Measurements from ENCODE around the gene INAVA. TPM values are rescaled to one million over a fixed set of nuclear protein-coding genes. Genes with fewer than 3 reads are reported as not detected.
A peak's percentile ranks its signal among the peaks of the same experiment; 100 is the strongest.

Gene INAVA
- total and polyA plus RNA-seq, 2 donors from 2014 or later: 22.1 to 48.8 TPM

DNA sequence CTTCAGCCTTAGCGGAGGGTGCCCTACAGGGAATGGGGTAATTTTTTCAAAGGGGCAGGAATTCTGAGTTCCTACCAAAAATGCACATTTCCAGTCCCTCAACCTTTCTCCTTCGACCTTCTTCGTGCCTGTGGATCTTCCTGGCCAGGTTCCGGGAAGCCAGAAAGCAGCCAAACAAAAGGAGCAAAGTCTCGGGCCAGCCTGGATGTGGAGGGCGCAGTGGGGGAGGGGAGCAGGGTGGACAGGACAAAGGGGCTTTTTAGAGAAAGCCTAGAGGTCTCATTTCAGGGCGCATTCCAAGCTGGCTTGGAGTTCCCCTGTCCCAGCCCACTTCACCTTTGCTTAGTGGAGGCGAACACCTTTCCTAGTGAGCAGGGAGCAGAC, 2.9 kb upstream of the INAVA start:
- intact Hi-C loops (cut with DNase I): no loop called here
- FAIRE-seq (no peak), DNase-seq (peak in 4 of 5 donors; percentile 64 to 73 (median 72))
- H3K9me3 ChIP-seq (ENCODE audit: control insufficient read depth in 2 of 3, insufficient read depth in 1 of 3, low read length in 3 of 3): no peaks in the 10 kb centered on the region
- peak overlapping the region; percentile 53 to 68 (median 66) for H3K4me3 ChIP-seq (ENCODE audit: low read length in 3 of 3)
- TF ChIP-seq, protein P1, sequence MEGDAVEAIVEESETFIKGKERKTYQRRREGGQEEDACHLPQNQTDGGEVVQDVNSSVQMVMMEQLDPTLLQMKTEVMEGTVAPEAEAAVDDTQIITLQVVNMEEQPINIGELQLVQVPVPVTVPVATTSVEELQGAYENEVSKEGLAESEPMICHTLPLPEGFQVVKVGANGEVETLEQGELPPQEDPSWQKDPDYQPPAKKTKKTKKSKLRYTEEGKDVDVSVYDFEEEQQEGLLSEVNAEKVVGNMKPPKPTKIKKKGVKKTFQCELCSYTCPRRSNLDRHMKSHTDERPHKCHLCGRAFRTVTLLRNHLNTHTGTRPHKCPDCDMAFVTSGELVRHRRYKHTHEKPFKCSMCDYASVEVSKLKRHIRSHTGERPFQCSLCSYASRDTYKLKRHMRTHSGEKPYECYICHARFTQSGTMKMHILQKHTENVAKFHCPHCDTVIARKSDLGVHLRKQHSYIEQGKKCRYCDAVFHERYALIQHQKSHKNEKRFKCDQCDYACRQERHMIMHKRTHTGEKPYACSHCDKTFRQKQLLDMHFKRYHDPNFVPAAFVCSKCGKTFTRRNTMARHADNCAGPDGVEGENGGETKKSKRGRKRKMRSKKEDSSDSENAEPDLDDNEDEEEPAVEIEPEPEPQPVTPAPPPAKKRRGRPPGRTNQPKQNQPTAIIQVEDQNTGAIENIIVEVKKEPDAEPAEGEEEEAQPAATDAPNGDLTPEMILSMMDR (IDR thresholded peaks at IDR 0.05; ENCODE audit: borderline replicate concordance, extremely low read depth, insufficient read depth): no peak
- H3K27me3 ChIP-seq (ENCODE audit: control insufficient read depth, insufficient read depth, low read length): no peaks in the 10 kb centered on the region
- H3K36me3 ChIP-seq (ENCODE audit: control insufficient read depth in 2 of 3, insufficient read depth in 3 of 3, low read length in 3 of 3): no peaks in the 10 kb centered on the region
- H3K4me1 ChIP-seq (ENCODE audit: control insufficient read depth in 2 of 3, insufficient read depth in 2 of 3, low read depth in 1 of 3, low read length in 3 of 3): peaks cover 0 to 23% (median 18%) of the 10 kb centered on the region in 3 donors
- peak overlapping the region; percentile 77 to 83 for H3K27ac ChIP-seq (ENCODE audit: low read depth in 2 of 2, low read length in 2 of 2)
- peak overlapping the region in 2 of 3 donors; percentile 17 to 44 for H3K9ac ChIP-seq (ENCODE audit: low read length in 3 of 3)

DNA sequence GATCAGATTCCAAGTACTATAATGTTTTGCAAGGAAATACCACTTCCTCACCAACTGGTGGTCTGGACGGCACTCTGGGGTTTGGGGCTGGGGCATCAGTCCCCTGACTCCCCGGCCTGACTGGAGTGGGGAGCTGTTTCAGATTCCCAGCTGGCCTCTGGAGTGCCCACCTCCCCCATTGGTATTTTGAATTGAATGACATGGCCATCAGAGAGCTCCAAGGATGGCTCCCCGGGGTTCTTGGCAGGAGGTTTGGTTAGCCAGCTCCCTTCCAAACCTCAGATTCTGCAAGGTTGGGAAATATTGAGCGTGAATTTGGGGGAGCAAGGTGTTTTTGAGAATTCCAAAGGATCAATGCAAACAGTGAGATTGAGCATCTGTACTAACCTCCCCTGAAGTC, 2.2 kb upstream of the INAVA start:
- DNase-seq (peak in 1 of 5 donors; percentile 40), FAIRE-seq (no peak)
- Histone ChIP-seq H3K4me1 (ENCODE audit: control insufficient read depth in 2 of 3, insufficient read depth in 2 of 3, low read depth in 1 of 3, low read length in 3 of 3) (peaks cover 3 to 28% (median 23%) of the 10 kb centered on the region in 3 donors), H3K27me3 (ENCODE audit: control insufficient read depth, insufficient read depth, low read length) (no peaks in the 10 kb centered on the region), H3K36me3 (ENCODE audit: control insufficient read depth in 2 of 3, insufficient read depth in 3 of 3, low read length in 3 of 3) (no peaks in the 10 kb centered on the region), H3K9me3 (ENCODE audit: control insufficient read depth in 2 of 3, insufficient read depth in 1 of 3, low read length in 3 of 3) (no peaks in the 10 kb centered on the region), H3K9ac (ENCODE audit: low read length in 3 of 3) (no peak overlapping the region), H3K27ac (ENCODE audit: low read depth in 2 of 2, low read length in 2 of 2) (peak overlapping the region; percentile 34 to 83), H3K4me3 (ENCODE audit: low read length in 3 of 3) (peak overlapping the region in 2 of 3 donors; percentile 53 to 66)
- intact Hi-C loops (cut with DNase I): no loop called here
- TF ChIP-seq, protein P1 (IDR thresholded peaks at IDR 0.05; ENCODE audit: borderline replicate concordance, extremely low read depth, insufficient read depth): no peak

DNA sequence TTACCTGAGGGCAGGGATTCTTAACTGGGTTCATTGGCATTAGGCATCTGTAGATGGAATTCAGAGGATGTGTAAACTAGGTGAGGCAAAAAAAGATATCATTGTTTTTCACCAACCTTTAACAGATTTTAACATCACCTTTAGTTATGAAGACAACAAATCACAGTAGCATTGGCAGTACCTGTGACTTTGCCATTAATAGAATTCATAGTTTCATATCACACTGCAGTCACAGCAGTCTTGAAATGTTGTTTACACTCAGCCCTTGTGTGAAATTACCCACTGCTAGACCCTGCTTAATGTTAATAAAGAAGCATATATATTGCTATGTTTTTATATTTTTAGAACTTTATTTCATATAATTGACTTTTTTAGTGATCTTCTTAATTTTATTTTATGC, 1.7 kb upstream of the INAVA start:
- Histone ChIP-seq H3K9ac (ENCODE audit: low read length in 3 of 3) (no peak overlapping the region), H3K4me1 (ENCODE audit: control insufficient read depth in 2 of 3, insufficient read depth in 2 of 3, low read depth in 1 of 3, low read length in 3 of 3) (peaks cover 3 to 29% (median 24%) of the 10 kb centered on the region in 3 donors), H3K9me3 (ENCODE audit: control insufficient read depth in 2 of 3, insufficient read depth in 1 of 3, low read length in 3 of 3) (no peaks in the 10 kb centered on the region), H3K27me3 (ENCODE audit: control insufficient read depth, insufficient read depth, low read length) (no peaks in the 10 kb centered on the region), H3K36me3 (ENCODE audit: control insufficient read depth in 2 of 3, insufficient read depth in 3 of 3, low read length in 3 of 3) (no peaks in the 10 kb centered on the region), H3K4me3 (ENCODE audit: low read length in 3 of 3) (peak overlapping the region in 1 of 3 donors; percentile 18), H3K27ac (ENCODE audit: low read depth in 2 of 2, low read length in 2 of 2) (peak overlapping the region in 1 of 2 donors; percentile 95)
- DNase-seq (no peak), FAIRE-seq (no peak)
- intact Hi-C loops (cut with DNase I): no loop called here
- TF ChIP-seq, protein P1 (IDR thresholded peaks at IDR 0.05; ENCODE audit: borderline replicate concordance, extremely low read depth, insufficient read depth): no peak

DNA sequence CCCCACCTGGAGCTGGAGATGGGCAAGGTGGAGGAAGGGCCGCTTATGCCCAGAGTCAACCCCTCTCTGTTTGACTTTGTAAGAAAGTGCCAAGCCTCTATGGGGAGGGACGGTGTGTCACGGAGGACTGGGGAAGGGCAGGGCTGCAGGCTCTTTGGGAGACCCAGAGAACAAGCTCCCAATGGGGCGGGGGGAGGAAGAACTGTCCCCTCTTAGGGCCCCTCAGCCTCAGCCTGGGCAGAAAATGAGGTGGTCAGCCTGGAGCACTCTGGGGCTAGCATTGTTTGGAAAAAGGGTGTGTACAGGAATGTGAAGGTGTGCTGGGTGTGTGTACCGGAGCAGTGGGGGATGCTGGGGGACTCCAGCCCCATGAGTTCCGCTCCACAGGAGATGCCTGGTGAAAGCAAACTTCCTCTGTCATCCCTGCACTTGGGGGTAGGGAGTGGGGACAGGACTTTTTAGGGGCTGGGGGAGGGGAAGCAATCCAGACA, 1.2 kb upstream of the INAVA start:
- H3K4me1 ChIP-seq (ENCODE audit: control insufficient read depth in 2 of 3, insufficient read depth in 2 of 3, low read depth in 1 of 3, low read length in 3 of 3): peaks cover 3 to 31% (median 29%) of the 10 kb centered on the region in 3 donors
- no peak for FAIRE-seq
- TF ChIP-seq, protein P1 (IDR thresholded peaks at IDR 0.05; ENCODE audit: borderline replicate concordance, extremely low read depth, insufficient read depth): no peak
- H3K36me3 ChIP-seq (ENCODE audit: control insufficient read depth in 2 of 3, insufficient read depth in 3 of 3, low read length in 3 of 3): no peaks in the 10 kb centered on the region
- no peaks in the 10 kb centered on the region for H3K27me3 ChIP-seq (ENCODE audit: control insufficient read depth, insufficient read depth, low read length)
- peak overlapping the region; percentile 66 to 95 for H3K27ac ChIP-seq (ENCODE audit: low read depth in 2 of 2, low read length in 2 of 2)
- no peak overlapping the region for H3K9ac ChIP-seq (ENCODE audit: low read length in 3 of 3)
- H3K9me3 ChIP-seq (ENCODE audit: control insufficient read depth in 2 of 3, insufficient read depth in 1 of 3, low read length in 3 of 3): no peaks in the 10 kb centered on the region
- intact Hi-C loops (cut with DNase I): no loop called here
- H3K4me3 ChIP-seq (ENCODE audit: low read length in 3 of 3): no peak overlapping the region
- DNase-seq: peak in 4 of 5 donors; percentile 51 to 71 (median 66)

All from kidney (tissue), 14 donors.